GM23338 (cell line): Measurements from ENCODE around the gene RIPK1. TPM values are rescaled to one million over a fixed set of nuclear protein-coding genes. Genes with fewer than 3 reads are reported as not detected.

Experiments used
- ATAC-seq: fragments of 200-7000 bp; cut with Tn5 transposase; 3 replicates; pipeline ENCODE4 v1.9.1; 2020
- DNase-seq: peaks from one replicate; pipeline ENCODE4 v3.0.0-alpha.2; 2015; ENCODE audit warnings: low spot score
- H2AFZ ChIP-seq: fragments of 200-600 bp; sonication (generic); 2 replicates; pipeline ENCODE4 v1.8.0; 2016; ENCODE audit warnings: antibody characterized with exemption, mild to moderate bottlenecking, moderate library complexity
- H3F3A ChIP-seq: fragments of 200-600 bp; sonication (generic); replicated peaks from 2 replicates; pipeline ENCODE4 v1.8.0; 2017; ENCODE audit warnings: antibody characterized with exemption, mixed run types, low read depth
- H3K27ac ChIP-seq: fragments of 200-600 bp; sonication (generic); 2 replicates; pipeline ENCODE4 v1.6.1; 2016; ENCODE audit warnings: low read depth
- H3K27me3 ChIP-seq: fragments of 200-600 bp; sonication (generic); 2 replicates; pipeline ENCODE4 v1.8.0; 2016; ENCODE audit warnings: mild to moderate bottlenecking, mixed run types, moderate library complexity; ENCODE audit not compliant: insufficient read depth
- H3K36me3 ChIP-seq: fragments of 200-600 bp; sonication (generic); 2 replicates; pipeline ENCODE4 v1.8.0; 2016; ENCODE audit warnings: mild to moderate bottlenecking; ENCODE audit not compliant: insufficient read depth
- H3K4me1 ChIP-seq: fragments of 200-600 bp; sonication (generic); 2 replicates; pipeline ENCODE4 v1.8.0; 2016; ENCODE audit warnings: mild to moderate bottlenecking, moderate library complexity; ENCODE audit not compliant: insufficient read depth
- H3K4me2 ChIP-seq: fragments of 200-600 bp; sonication (generic); 2 replicates; pipeline ENCODE4 v1.7.1; 2017; ENCODE audit warnings: mixed run types
- H3K4me3 ChIP-seq: fragments of 200-600 bp; sonication (generic); 2 replicates; pipeline ENCODE4 v1.6.1; 2016; ENCODE audit warnings: mixed run types
- H3K79me2 ChIP-seq: fragments of 200-600 bp; sonication (generic); replicated peaks from 2 replicates; pipeline ENCODE4 v1.8.0; 2017; ENCODE audit warnings: mild to moderate bottlenecking; ENCODE audit not compliant: insufficient read depth
- H3K9me2 ChIP-seq: fragments of 200-600 bp; sonication (generic); 2 replicates; pipeline ENCODE4 v1.8.0; 2017; ENCODE audit not compliant: insufficient read depth
- H4K20me1 ChIP-seq: fragments of 200-600 bp; sonication (generic); replicated peaks from 2 replicates; pipeline ENCODE4 v1.8.0; 2017; ENCODE audit warnings: mild to moderate bottlenecking; ENCODE audit not compliant: insufficient read depth
- H3K27ac Mint-ChIP-seq: 2 replicates; pipeline ENCODE4 v1.8.0; 2020; ENCODE audit warnings: inconsistent platforms, mild to moderate bottlenecking, moderate library complexity, mixed read lengths
- H3K27me3 Mint-ChIP-seq: 3 replicates; pipeline ENCODE4 v1.8.0; 2022; ENCODE audit warnings: low read depth, mild to moderate bottlenecking, moderate library complexity, mixed read lengths, inconsistent platforms; ENCODE audit not compliant: insufficient read depth, poor library complexity
- H3K36me3 Mint-ChIP-seq: 3 replicates; pipeline ENCODE4 v1.8.0; 2021; ENCODE audit warnings: low read depth, mild to moderate bottlenecking, inconsistent platforms, moderate library complexity, mixed read lengths
- H3K4me1 Mint-ChIP-seq: 3 replicates; pipeline ENCODE4 v1.8.0; 2020; ENCODE audit warnings: mild to moderate bottlenecking, inconsistent platforms, mixed read lengths
- H3K4me3 Mint-ChIP-seq: 3 replicates; pipeline ENCODE4 v1.8.0; 2021; ENCODE audit warnings: moderate library complexity, mild to moderate bottlenecking, inconsistent platforms, mixed read lengths
- H3K9me3 Mint-ChIP-seq: 3 replicates; pipeline ENCODE4 v1.8.0; 2020; ENCODE audit warnings: moderate library complexity, mild to moderate bottlenecking, inconsistent platforms, mixed read lengths
- CTCF ChIP-seq, 2 experiments: fragments of 200-600 bp in 1 of 2; sonication (generic) in 1 of 2; conservative IDR thresholded peaks; 2 replicates each; pipeline versions ENCODE4 v1.5.1 to v1.6.1; 2016 to 2017; ENCODE audit warnings: antibody characterized with exemption in 2 of 2, low read depth in 2 of 2, mild to moderate bottlenecking in 2 of 2, moderate library complexity in 1 of 2
- ETS1 ChIP-seq: IDR thresholded peaks from 2 replicates; pipeline ENCODE4 v1.6.1; 2016; ENCODE audit warnings: antibody characterized with exemption
- POLR2AphosphoS5 ChIP-seq: IDR thresholded peaks from 2 replicates; pipeline ENCODE4 v1.6.1; 2016; ENCODE audit warnings: antibody characterized with exemption, low read depth
- REST ChIP-seq: IDR thresholded peaks from one replicate; pipeline ENCODE4 v1.6.1; 2018; ENCODE audit warnings: antibody characterized with exemption; ENCODE audit not compliant: unreplicated experiment
- ZNF114 ChIP-seq: fragments of 250-450 bp; sonication (Bioruptor Pico); IDR thresholded peaks from 2 replicates; pipeline ENCODE4 v1.5.0; 2020; ENCODE audit warnings: mild to moderate bottlenecking, moderate library complexity
- ZNF331 ChIP-seq: fragments of 250-450 bp; sonication (Bioruptor Pico); IDR thresholded peaks from 2 replicates; pipeline ENCODE4 v1.5.0; 2020; ENCODE audit warnings: low read depth, mild to moderate bottlenecking, moderate library complexity
- ZNF462 ChIP-seq: fragments of 250-450 bp; sonication (Bioruptor Pico); IDR thresholded peaks from 2 replicates; pipeline ENCODE4 v1.5.0; 2020; ENCODE audit warnings: mild to moderate bottlenecking, moderate library complexity
- polyA plus RNA-seq: library from polyadenylated mRNA; unstranded; fragments of >200 nt; fragmentation: Nextera tagmentation; extraction: Ambion mirVana; gene quantifications from 2 replicates; pipeline ENCODE4 v1.2.1, GENCODE V29; 2016
- total RNA-seq: library from RNA; depleted of rRNA; stranded (reverse); fragments of >200 nt; shearing (Covaris generic); gene quantifications from 2 replicates; pipeline ENCODE4 v1.2.3, GENCODE V29; 2014

Gene RIPK1
- total and polyA plus RNA-seq, 2 experiments from 2014 or later, result 5.7 to 19.4 TPM

GRCh38 chr6:3147914-3148757, 79.8 kb downstream of the RIPK1 start (continued):
- no peak for TF ChIP-seq REST

- H3K9me3 Mint-ChIP-seq, result peaks cover 5% of the 10 kb centered on the region
- H3K36me3 Mint-ChIP-seq, result peaks cover 71% of the 10 kb centered on the region
- ATAC-seq (no peak), DNase-seq (no peak)
- Histone ChIP-seq H3K27ac (peak overlapping the region; percentile 27), H3K4me2 (no peak overlapping the region), H2AFZ (no peak overlapping the region), H3K27me3 (no peaks in the 10 kb centered on the region), H4K20me1 (no peaks in the 10 kb centered on the region; the same call in 1 of the 2 replicates), H3K79me2 (peaks cover 10% of the 10 kb centered on the region), H3K4me1 (0 out of 2 replicates have a peak, but pooled peaks cover 3% of the 10 kb centered on the region), H3K9me2 (no peaks in the 10 kb centered on the region), H3F3A (peaks cover 33% of the 10 kb centered on the region), H3K4me3 (no peak overlapping the region), H3K36me3 (peaks cover 25% of the 10 kb centered on the region)
- peaks cover 12% of the 10 kb centered on the region for H3K4me1 Mint-ChIP-seq
- no peak overlapping the region for H3K27ac Mint-ChIP-seq
- H3K4me3 Mint-ChIP-seq, result no peak overlapping the region
- H3K27me3 Mint-ChIP-seq, result peaks cover 15% of the 10 kb centered on the region
- TF ChIP-seq CTCF (conservative IDR thresholded peaks at IDR 0.05; ENCODE audit: low read depth in 2 of 2), result no peak
- TF ChIP-seq ETS1, result no peak
- no peak for TF ChIP-seq ZNF331
- no peak for TF ChIP-seq ZNF114 (CRISPR knock-in tag)
- no peak for TF ChIP-seq ZNF462 (CRISPR knock-in tag)
- TF ChIP-seq POLR2AphosphoS5, result no peak
Observed at GRCh38 chr6:3151691-3152090, 83.4 kb downstream of the RIPK1 start.
